DMS53 treated with DMSO at 0.1 percent for 48 hours (cell line): Measurements from ENCODE around the gene FRMD4B.
"Not testable (repeated sequence)": the region's sequence is repeated elsewhere in the genome, so short reads cannot be mapped to it uniquely, and the experiment has no call there.

ENCODE experiments used
- DNase-seq: peaks from one replicate; lab custom pipeline; 2025; ENCODE audit not compliant: unreplicated experiment; lab: John Stamatoyannopoulos, UW

Gene FRMD4B

GRCh38 chr3:69325151-69325550 is 60.7 kb downstream of the FRMD4B start:
- no peak for DNase-seq

- DNase-seq = no peak
Observed at GRCh38 chr3:69324362-69325025, 61.4 kb downstream of the FRMD4B start.

- no peak for DNase-seq
Observed at GRCh38 chr3:69323941-69324340, 61.9 kb downstream of the FRMD4B start.

GRCh38 chr3:69322512-69322911 is 63.4 kb downstream of the FRMD4B start:
- DNase-seq = not testable (repeated sequence)

- no peak for DNase-seq
Observed at GRCh38 chr3:69322158-69322509, 63.8 kb downstream of the FRMD4B start.

- no peak for DNase-seq
Observed at GRCh38 chr3:69321301-69322157, 64.4 kb downstream of the FRMD4B start.

GRCh38 chr3:69320871-69321271 is 65.0 kb downstream of the FRMD4B start:
- no peak for DNase-seq

- no peak for DNase-seq
Observed at GRCh38 chr3:69319652-69320051, 66.2 kb downstream of the FRMD4B start.

- no peak for DNase-seq
Observed at GRCh38 chr3:69318410-69318809, 67.5 kb downstream of the FRMD4B start.

- no peak for DNase-seq
Observed at GRCh38 chr3:69313251-69313650, 72.6 kb downstream of the FRMD4B start.

- no peak for DNase-seq
Observed at GRCh38 chr3:69309814-69310213, 76.1 kb downstream of the FRMD4B start.

- DNase-seq = peak; percentile 7
Observed at GRCh38 chr3:69306239-69307185, 79.4 kb downstream of the FRMD4B start.

- DNase-seq = no peak
Observed at GRCh38 chr3:69305011-69305410, 80.9 kb downstream of the FRMD4B start.

GRCh38 chr3:69304396-69304795 is 81.5 kb downstream of the FRMD4B start:
- DNase-seq = no peak

GRCh38 chr3:69300296-69300695 is 85.6 kb downstream of the FRMD4B start:
- no peak for DNase-seq

- DNase-seq = no peak
Observed at GRCh38 chr3:69299344-69299743, 86.5 kb downstream of the FRMD4B start.

- DNase-seq = no peak
Observed at GRCh38 chr3:69297501-69297900, 88.4 kb downstream of the FRMD4B start.

GRCh38 chr3:69296995-69297394 is 88.9 kb downstream of the FRMD4B start:
- no peak for DNase-seq

- DNase-seq = no peak
Observed at GRCh38 chr3:69294014-69294766, 91.7 kb downstream of the FRMD4B start.

- DNase-seq = no peak
Observed at GRCh38 chr3:69292959-69293574, 92.8 kb downstream of the FRMD4B start.
